Esophagus muscularis mucosa (tissue), 4 donors: ENCODE data around the gene TMA7. TPM values are rescaled to one million over a fixed set of nuclear protein-coding genes. Genes with fewer than 3 reads are reported as not detected.

Experiments
- DNase-seq: peaks from one replicate; pipeline ENCODE4 v3.0.0-alpha.2; 2017; ENCODE audit errors: extremely low spot score
- H3K27ac ChIP-seq, 4 donors: fragments of 200-600 bp; sonication (generic); replicated peaks in 1 of 4; 1 replicate in 3 of 4; 2 replicates in 1 of 4; pipeline ENCODE4 v1.5.1; 2016 to 2019; ENCODE audit warnings: mild to moderate bottlenecking in 1 of 4
- H3K27me3 ChIP-seq, 4 donors: fragments of 200-600 bp; sonication (generic); one replicate each; pipeline versions ENCODE4 v1.5.1 to v1.6.0; 2016 to 2019
- H3K36me3 ChIP-seq, 4 donors: fragments of 200-600 bp; sonication (generic); one replicate each; pipeline ENCODE4 v1.5.1; 2016 to 2019
- H3K4me1 ChIP-seq, 4 donors: fragments of 200-600 bp; sonication (generic); one replicate each; pipeline ENCODE4 v1.5.1; 2016 to 2019
- H3K4me3 ChIP-seq, 4 donors: fragments of 200-600 bp; sonication (generic); 1 replicate in 2 of 4; 2 replicates in 2 of 4; pipeline ENCODE4 v1.5.1; 2016 to 2019; ENCODE audit warnings: mild to moderate bottlenecking in 4 of 4, moderate library complexity in 1 of 4
- H3K9me3 ChIP-seq, 4 donors: fragments of 200-600 bp; sonication (generic); 1 replicate in 3 of 4; 2 replicates in 1 of 4; pipeline ENCODE4 v1.5.1; 2016 to 2019
- EP300 ChIP-seq: sonication (generic); formaldehyde crosslinking; IDR thresholded peaks from one replicate; pipeline ENCODE4 v1.6.1; 2017; ENCODE audit warnings: antibody characterized with exemption
- POLR2A ChIP-seq: fragments of 450-650 bp; IDR thresholded peaks from one replicate; pipeline ENCODE4 v1.6.1; 2017; ENCODE audit warnings: antibody characterized with exemption, moderate library complexity, mild to moderate bottlenecking, low read depth
- POLR2AphosphoS5 ChIP-seq, 2 donors: sonication (generic); formaldehyde crosslinking; IDR thresholded peaks; one replicate each; pipeline ENCODE4 v1.6.1; 2017; ENCODE audit warnings: antibody characterized with exemption in 2 of 2
- WGBS: methylation state at CpG from one replicate; pipeline ENCODE4 v1.1.5; 2018; 5-methylcytosine and 5-hydroxymethylcytosine counted together
- intact Hi-C: fragments of 100-400 bp; cut with DNase I; formaldehyde crosslinking; loops from one replicate; pipeline ENCODE4 v1.15.1; 2023
- total RNA-seq, 4 donors: library from RNA; depleted of rRNA; stranded (reverse); fragments of >200 nt; gene quantifications; one replicate each; pipeline versions ENCODE4 v1.1.0 to v1.2.1, GENCODE V29; 2016
- TF ChIP-seq, protein P1 (sequence below), 3 experiments: fragments of 200-600 bp in 2 of 3; fragments of 450-650 bp in 1 of 3; sonication (generic) in 2 of 3; IDR thresholded peaks; one replicate each; pipeline ENCODE4 v1.5.1; 2017 to 2019; ENCODE audit warnings: antibody characterized with exemption in 3 of 3, mild to moderate bottlenecking in 2 of 3, moderate library complexity in 1 of 3

TMA7 gene
- total RNA-seq, 4 donors from 2014 or later, result 167 to 270 (median 205) TPM

GRCh38 chr3:48413611-48414010, 26.4 kb upstream of the TMA7 start:
- WGBS, result 43% methylated on average over 1 of the region's 14 CpGs
- Histone ChIP-seq H3K27ac (peak overlapping the region in 3 of 4 donors; percentile 34 to 49 (median 38)), H3K4me1 (peaks cover 0 to 26% (median 15%) of the 10 kb centered on the region in 4 donors), H3K4me3 (no peak overlapping the region), H3K27me3 (no peaks in the 10 kb centered on the region), H3K36me3 (peaks cover 96 to 100% (median 100%) of the 10 kb centered on the region in 4 donors), H3K9me3 (no peaks in the 10 kb centered on the region)
- TF ChIP-seq EP300 (no peak), POLR2AphosphoS5 (IDR thresholded peaks at IDR 0.05) (no peak), POLR2A (no peak)
- TF ChIP-seq, protein P1, sequence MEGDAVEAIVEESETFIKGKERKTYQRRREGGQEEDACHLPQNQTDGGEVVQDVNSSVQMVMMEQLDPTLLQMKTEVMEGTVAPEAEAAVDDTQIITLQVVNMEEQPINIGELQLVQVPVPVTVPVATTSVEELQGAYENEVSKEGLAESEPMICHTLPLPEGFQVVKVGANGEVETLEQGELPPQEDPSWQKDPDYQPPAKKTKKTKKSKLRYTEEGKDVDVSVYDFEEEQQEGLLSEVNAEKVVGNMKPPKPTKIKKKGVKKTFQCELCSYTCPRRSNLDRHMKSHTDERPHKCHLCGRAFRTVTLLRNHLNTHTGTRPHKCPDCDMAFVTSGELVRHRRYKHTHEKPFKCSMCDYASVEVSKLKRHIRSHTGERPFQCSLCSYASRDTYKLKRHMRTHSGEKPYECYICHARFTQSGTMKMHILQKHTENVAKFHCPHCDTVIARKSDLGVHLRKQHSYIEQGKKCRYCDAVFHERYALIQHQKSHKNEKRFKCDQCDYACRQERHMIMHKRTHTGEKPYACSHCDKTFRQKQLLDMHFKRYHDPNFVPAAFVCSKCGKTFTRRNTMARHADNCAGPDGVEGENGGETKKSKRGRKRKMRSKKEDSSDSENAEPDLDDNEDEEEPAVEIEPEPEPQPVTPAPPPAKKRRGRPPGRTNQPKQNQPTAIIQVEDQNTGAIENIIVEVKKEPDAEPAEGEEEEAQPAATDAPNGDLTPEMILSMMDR (IDR thresholded peaks at IDR 0.05), result no peak
- intact Hi-C loops, result no loop called here
- DNase-seq, result no peak

DNA sequence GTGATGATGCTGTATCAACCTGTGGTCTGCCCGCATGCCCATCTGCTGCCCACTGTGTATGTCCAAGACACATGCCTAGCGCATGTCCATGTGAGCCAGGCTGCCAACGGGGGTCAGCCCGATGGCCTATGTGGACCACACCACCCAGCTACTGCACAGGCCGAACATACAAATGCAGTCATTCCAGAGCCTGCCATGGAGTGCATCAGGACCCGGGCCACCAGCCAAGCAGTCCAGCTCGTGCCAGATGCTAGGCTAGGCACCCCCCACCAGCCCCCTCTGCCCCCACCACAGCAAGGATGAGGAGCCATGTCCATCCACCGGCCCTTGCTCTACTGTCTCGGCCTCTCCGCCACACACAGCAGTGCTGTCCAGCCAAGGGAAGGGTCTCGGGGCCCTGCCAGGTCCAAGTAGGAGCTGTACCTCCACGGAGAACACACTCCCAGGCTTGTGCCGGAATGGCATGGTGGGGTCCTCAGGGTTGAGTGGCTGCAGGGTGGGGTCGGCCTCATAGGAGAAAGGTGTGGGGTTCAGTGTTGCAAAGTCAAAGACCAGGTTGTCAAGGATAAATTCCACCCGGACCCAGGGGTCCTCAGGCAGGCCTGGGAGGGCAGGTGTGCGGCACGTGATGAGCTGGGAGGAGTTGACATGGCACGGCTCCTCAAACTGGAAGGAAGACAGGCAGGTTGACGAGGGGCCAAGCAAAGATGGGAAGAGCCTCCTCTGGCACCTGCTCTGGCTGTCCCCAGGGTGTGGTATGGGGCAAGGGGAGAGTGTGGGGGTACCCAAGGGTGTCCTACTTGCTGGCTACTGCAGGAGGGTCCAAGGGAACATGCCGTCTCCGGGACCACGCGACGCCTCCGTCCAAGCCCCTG, 25.4 kb upstream of the TMA7 start:
- Histone ChIP-seq H3K27me3 (no peaks in the 10 kb centered on the region), H3K27ac (peak overlapping the region; percentile 27 to 49 (median 43)), H3K9me3 (no peaks in the 10 kb centered on the region), H3K36me3 (peaks cover 96 to 100% (median 100%) of the 10 kb centered on the region in 4 donors), H3K4me1 (peaks cover 0 to 17% (median 14%) of the 10 kb centered on the region in 4 donors), H3K4me3 (no peak overlapping the region)
- intact Hi-C loops, result no loop called here
- no peak for DNase-seq
- 64% methylated on average over 9 of the region's 25 CpGs for WGBS
- TF ChIP-seq POLR2AphosphoS5 (IDR thresholded peaks at IDR 0.05), result peak in 1 of 2 donors; percentile 10
- no peak for TF ChIP-seq POLR2A
- TF ChIP-seq EP300, result no peak
- TF ChIP-seq, protein P1 (IDR thresholded peaks at IDR 0.05), result no peak

DNA sequence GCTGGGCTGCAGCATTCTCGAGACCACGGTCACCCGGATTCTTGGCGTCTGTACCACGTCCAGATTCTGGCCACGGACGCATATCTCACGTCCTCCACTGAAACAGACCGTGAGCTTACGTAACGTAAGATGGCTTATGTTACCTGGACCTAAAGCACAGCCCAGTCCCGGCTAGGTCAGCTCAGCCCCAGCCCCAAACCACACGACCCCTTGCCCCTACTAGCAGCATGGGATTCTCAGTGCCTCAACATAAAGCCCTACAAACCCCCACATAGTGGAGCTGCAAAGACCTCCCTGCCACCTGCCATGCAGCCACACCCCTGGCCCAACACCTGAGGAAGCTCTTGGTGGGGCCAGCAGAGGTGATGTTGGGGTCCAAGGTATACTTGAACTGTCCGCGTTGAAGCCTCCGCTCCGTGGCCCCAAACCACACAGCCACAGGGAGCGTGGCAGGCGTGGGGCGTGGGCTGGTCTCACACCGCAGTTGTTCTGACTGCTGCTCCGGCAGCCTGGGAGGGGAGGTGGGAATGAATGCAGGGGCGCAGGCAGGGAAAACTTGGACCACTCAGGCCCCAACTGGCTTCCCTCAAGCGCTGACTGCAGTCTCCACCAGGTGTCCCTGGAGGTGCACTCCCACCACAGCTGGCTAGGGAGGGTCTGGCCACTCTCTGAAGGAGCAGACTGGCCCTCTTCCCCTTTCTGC, 24.7 kb upstream of the TMA7 start:
- Histone ChIP-seq H3K27ac (peak overlapping the region in 3 of 4 donors; percentile 27 to 49 (median 38)), H3K36me3 (peaks cover 93 to 100% (median 100%) of the 10 kb centered on the region in 4 donors), H3K27me3 (no peaks in the 10 kb centered on the region), H3K4me1 (peaks cover 0 to 17% (median 14%) of the 10 kb centered on the region in 4 donors), H3K4me3 (no peak overlapping the region), H3K9me3 (no peaks in the 10 kb centered on the region)
- no peak for DNase-seq
- intact Hi-C loops, result no loop called here
- TF ChIP-seq EP300, result no peak
- no peak for TF ChIP-seq POLR2A
- TF ChIP-seq, protein P1 (IDR thresholded peaks at IDR 0.05), result no peak
- TF ChIP-seq POLR2AphosphoS5 (IDR thresholded peaks at IDR 0.05), result no peak
- WGBS, result 84% methylated on average over 12 of the region's 24 CpGs

- WGBS, result 93% methylated on average over 14 of the region's 14 CpGs
- Histone ChIP-seq H3K4me3 (no peak overlapping the region), H3K27ac (no peak overlapping the region), H3K4me1 (peaks cover 0 to 19% (median 15%) of the 10 kb centered on the region in 4 donors), H3K9me3 (no peaks in the 10 kb centered on the region), H3K27me3 (no peaks in the 10 kb centered on the region), H3K36me3 (peaks cover 90 to 100% (median 97%) of the 10 kb centered on the region in 4 donors)
- TF ChIP-seq, protein P1 (IDR thresholded peaks at IDR 0.05), result no peak
- TF ChIP-seq EP300 (no peak), POLR2A (no peak)
- intact Hi-C loops, result no loop called here
- DNase-seq, result no peak
Observed at GRCh38 chr3:48416091-48416505, 24.0 kb upstream of the TMA7 start.
